ENCODE measurements around the gene AMZ1. TPM values are rescaled to one million over a fixed set of nuclear protein-coding genes. Genes with fewer than 3 reads are reported as not detected.

The AMZ1 gene
- total RNA-seq, 1 experiment from 2014 or later, result 0.74 TPM

GRCh38 chr7:2722591-2722990 lies 34.6 kb downstream of the AMZ1 start:
- Histone ChIP-seq H2BK12ac (ENCODE audit: insufficient read length, low read depth, low read length) (no peak overlapping the region), H3K23ac (ENCODE audit: insufficient read length, low read depth, low read length) (no peak overlapping the region), H4K20me1 (ENCODE audit: control insufficient read depth, insufficient read depth, insufficient read length) (no peaks in the 10 kb centered on the region), H3K4ac (ENCODE audit: low read depth, low read length) (no peak overlapping the region), H3K79me1 (ENCODE audit: insufficient read depth, low read depth, low read length, poor library complexity, severe bottlenecking) (no peaks in the 10 kb centered on the region), H2BK20ac (ENCODE audit: low read depth, low read length, poor library complexity, severe bottlenecking) (no peak overlapping the region), H3K56ac (ENCODE audit: insufficient read length, low read depth, low read length) (no peak overlapping the region), H2AFZ (ENCODE audit: low read length) (no peak overlapping the region), H3K14ac (ENCODE audit: insufficient read depth, low read length) (no peak overlapping the region), H2BK5ac (ENCODE audit: insufficient read length, low read length) (no peak overlapping the region), H3K18ac (ENCODE audit: insufficient read length, low read depth, low read length) (no peak overlapping the region), H3K79me2 (ENCODE audit: insufficient read depth, low read length) (no peaks in the 10 kb centered on the region), H3K23me2 (ENCODE audit: insufficient read length, low read depth, low read length, poor library complexity, severe bottlenecking) (no peaks in the 10 kb centered on the region), H4K5ac (ENCODE audit: insufficient read length, low read depth, low read length) (no peak overlapping the region), H3K9ac (ENCODE audit: extremely low read depth, insufficient read length, low read length) (no peak overlapping the region), H3T11ph (ENCODE audit: low read length) (no peak overlapping the region), H2BK120ac (ENCODE audit: low read depth, low read length, poor library complexity, severe bottlenecking) (no peak overlapping the region), H2BK15ac (ENCODE audit: low read depth, low read length) (no peak overlapping the region), H3K27me3 (ENCODE audit: insufficient read depth, low read length) (no peaks in the 10 kb centered on the region), H3K27ac (ENCODE audit: insufficient read length, low read depth, low read length) (no peak overlapping the region), H3K4me1 (ENCODE audit: insufficient read depth, low read length) (no peaks in the 10 kb centered on the region), H4K91ac (ENCODE audit: insufficient read length, low read depth, low read length) (no peak overlapping the region), H2AK5ac (ENCODE audit: insufficient read length, low read length) (no peak overlapping the region), H3K9me3 (ENCODE audit: control insufficient read depth, low read depth, low read length) (no peaks in the 10 kb centered on the region), H4K8ac (replicated peaks; ENCODE audit: insufficient read length, low read depth, low read length) (no peak overlapping the region), H3K4me2 (ENCODE audit: insufficient read depth, insufficient read length, low read length) (no peak overlapping the region)
- H3K36me3 Mint-ChIP-seq (ENCODE audit: insufficient read depth in 1 of 3, low read depth in 3 of 3), result peaks cover 26 to 49% (median 40%) of the 10 kb centered on the region in 3 experiments; a peak in 6 of 7 replicates
- no CpG with 5 or more reads among the region's 4 CpGs for WGBS (ENCODE audit: extremely low coverage, insufficient read length, low lambda C conversion rate)
- TF ChIP-seq, protein P1, sequence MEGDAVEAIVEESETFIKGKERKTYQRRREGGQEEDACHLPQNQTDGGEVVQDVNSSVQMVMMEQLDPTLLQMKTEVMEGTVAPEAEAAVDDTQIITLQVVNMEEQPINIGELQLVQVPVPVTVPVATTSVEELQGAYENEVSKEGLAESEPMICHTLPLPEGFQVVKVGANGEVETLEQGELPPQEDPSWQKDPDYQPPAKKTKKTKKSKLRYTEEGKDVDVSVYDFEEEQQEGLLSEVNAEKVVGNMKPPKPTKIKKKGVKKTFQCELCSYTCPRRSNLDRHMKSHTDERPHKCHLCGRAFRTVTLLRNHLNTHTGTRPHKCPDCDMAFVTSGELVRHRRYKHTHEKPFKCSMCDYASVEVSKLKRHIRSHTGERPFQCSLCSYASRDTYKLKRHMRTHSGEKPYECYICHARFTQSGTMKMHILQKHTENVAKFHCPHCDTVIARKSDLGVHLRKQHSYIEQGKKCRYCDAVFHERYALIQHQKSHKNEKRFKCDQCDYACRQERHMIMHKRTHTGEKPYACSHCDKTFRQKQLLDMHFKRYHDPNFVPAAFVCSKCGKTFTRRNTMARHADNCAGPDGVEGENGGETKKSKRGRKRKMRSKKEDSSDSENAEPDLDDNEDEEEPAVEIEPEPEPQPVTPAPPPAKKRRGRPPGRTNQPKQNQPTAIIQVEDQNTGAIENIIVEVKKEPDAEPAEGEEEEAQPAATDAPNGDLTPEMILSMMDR (conservative IDR thresholded peaks at IDR 0.05), result no peak
- peaks cover 2 to 10% of the 10 kb centered on the region in 2 experiments; a peak in 3 of 4 replicates for H3K4me1 Mint-ChIP-seq
- H3K9me3 Mint-ChIP-seq, result no peaks in the 10 kb centered on the region
- no peak overlapping the region for H3K4me3 Mint-ChIP-seq
- no peak overlapping the region; a peak in 1 of 7 replicates for H3K27ac Mint-ChIP-seq
- H3K27me3 Mint-ChIP-seq (ENCODE audit: low read depth), result no peaks in the 10 kb centered on the region
- DNase-seq, result no peak

Measured in H9 (cell line).